Activated CD4-positive, alpha-beta T cell treated with anti-CD3 and anti-CD28 coated beads, Interleukin-2, amount 10 ng/mL, durations not matched to agents 24 days and 14 days (primary cell): ENCODE data around the gene RAPGEF4. TPM values are rescaled to one million over a fixed set of nuclear protein-coding genes. Genes with fewer than 3 reads are reported as not detected.

Experiments used
- DNase-seq: peaks from one replicate; pipeline ENCODE4 v3.0.0; 2022
- H3K27ac Mint-ChIP-seq: one replicate; pipeline ENCODE4 v1.8.0; 2022; ENCODE audit warnings: mild to moderate bottlenecking, mixed read lengths
- H3K27me3 Mint-ChIP-seq: one replicate; pipeline ENCODE4 v1.8.0; 2022; ENCODE audit warnings: mixed read lengths
- H3K36me3 Mint-ChIP-seq: one replicate; pipeline ENCODE4 v1.8.0; 2022; ENCODE audit warnings: low read depth, mild to moderate bottlenecking, mixed read lengths
- H3K4me1 Mint-ChIP-seq: one replicate; pipeline ENCODE4 v1.8.0; 2021; ENCODE audit warnings: mixed read lengths
- H3K4me3 Mint-ChIP-seq: one replicate; pipeline ENCODE4 v1.8.0; 2022; ENCODE audit warnings: mild to moderate bottlenecking, moderate library complexity, mixed read lengths
- H3K9me3 Mint-ChIP-seq: one replicate; pipeline ENCODE4 v1.8.0; 2021; ENCODE audit warnings: mixed read lengths
- intact Hi-C: fragments of 100-400 bp; cut with micrococcal nuclease; formaldehyde crosslinking; loops from one replicate; pipeline ENCODE4 v1.15.1; 2023
- total RNA-seq: library from RNA; stranded (reverse); gene quantifications from 2 replicates; pipeline ENCODE4 v1.2.3, GENCODE V29; 2022

RAPGEF4 gene
- total RNA-seq, 1 donor from 2014 or later = 0.37 TPM

DNA sequence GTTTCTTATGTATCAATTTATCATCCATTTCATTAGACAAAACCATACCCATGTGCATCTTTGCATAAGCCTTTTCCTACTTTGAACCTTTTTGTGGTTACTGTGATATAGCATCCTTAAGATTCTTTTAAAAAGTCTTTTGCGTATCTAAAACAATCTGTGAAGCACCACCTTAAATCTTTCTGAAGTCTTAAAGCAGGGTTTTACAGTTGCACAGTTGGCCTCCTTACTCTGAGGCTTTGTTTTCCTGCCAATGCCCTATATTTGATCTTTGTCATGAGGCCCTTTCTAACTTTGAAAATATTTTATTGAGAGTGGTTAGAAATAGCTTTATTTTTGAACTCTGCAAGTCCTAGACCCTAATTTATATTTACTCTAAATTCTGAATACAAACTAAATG lies 176.6 kb downstream of the RAPGEF4 start:
- H3K4me3 Mint-ChIP-seq = no peak overlapping the region
- no peak for DNase-seq

GRCh38 chr2:172914341-172915008 lies 178.8 kb downstream of the RAPGEF4 start:
- Mint-ChIP-seq H3K4me3 (no peak overlapping the region), H3K9me3 (no peaks in the 10 kb centered on the region), H3K4me1 (no peaks in the 10 kb centered on the region), H3K36me3 (no peaks in the 10 kb centered on the region), H3K27ac (no peak overlapping the region), H3K27me3 (no peaks in the 10 kb centered on the region)
- DNase-seq = no peak
- intact Hi-C loops = no loop called here

More for the DNA sequence above, 176.6 kb downstream of the RAPGEF4 start:
- intact Hi-C loops = no loop called here
- H3K36me3 Mint-ChIP-seq = no peaks in the 10 kb centered on the region
- no peak overlapping the region for H3K27ac Mint-ChIP-seq
- no peaks in the 10 kb centered on the region for H3K27me3 Mint-ChIP-seq
- H3K9me3 Mint-ChIP-seq = no peaks in the 10 kb centered on the region
- no peaks in the 10 kb centered on the region for H3K4me1 Mint-ChIP-seq

DNA sequence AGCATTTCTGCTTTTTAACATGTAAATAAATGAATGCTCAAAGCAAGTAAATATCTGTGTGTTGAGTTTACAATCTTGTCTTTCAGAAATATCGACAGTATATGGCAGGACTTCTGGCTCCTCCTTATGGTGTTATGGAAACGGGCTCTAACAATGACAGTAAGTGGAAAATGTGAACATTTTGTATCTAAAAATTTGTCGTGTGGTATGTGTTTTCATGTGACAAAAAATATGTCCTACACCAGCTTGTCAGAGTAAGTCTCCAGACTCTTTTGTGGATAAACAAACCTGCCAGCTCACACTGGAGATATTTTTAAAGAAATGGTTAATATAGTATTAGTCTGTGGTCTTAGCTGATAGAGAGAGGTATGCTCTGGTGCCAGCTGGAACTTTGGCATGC lies 182.1 kb downstream of the RAPGEF4 start:
- no peaks in the 10 kb centered on the region for H3K36me3 Mint-ChIP-seq
- H3K4me3 Mint-ChIP-seq = no peak overlapping the region
- no peak overlapping the region for H3K27ac Mint-ChIP-seq
- no peaks in the 10 kb centered on the region for H3K27me3 Mint-ChIP-seq
- DNase-seq = no peak
- intact Hi-C loops = no loop called here
- H3K9me3 Mint-ChIP-seq = no peaks in the 10 kb centered on the region
- H3K4me1 Mint-ChIP-seq = no peaks in the 10 kb centered on the region

DNA sequence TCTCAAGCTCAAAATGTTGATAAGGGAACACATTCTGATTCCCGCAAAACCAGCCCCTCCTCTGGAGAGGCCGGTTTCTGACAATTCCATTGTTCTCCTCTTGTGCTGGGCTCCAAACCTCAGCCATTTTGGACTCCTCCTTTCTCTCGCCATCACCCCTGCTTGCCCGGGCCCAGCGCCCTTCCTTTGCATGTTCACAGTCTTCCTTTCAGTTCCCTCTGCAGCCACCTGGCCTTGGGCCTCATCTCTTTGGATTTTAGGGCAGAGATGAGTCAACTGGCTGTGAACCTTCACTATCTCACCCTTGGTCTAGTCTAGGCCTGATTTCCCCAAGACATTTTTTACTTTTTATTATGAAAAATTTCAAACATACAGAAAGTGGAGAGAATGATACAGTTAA lies 184.1 kb downstream of the RAPGEF4 start:
- H3K4me3 Mint-ChIP-seq = no peak overlapping the region
- no peaks in the 10 kb centered on the region for H3K36me3 Mint-ChIP-seq
- H3K27me3 Mint-ChIP-seq = no peaks in the 10 kb centered on the region
- H3K4me1 Mint-ChIP-seq = no peaks in the 10 kb centered on the region
- intact Hi-C loops = no loop called here
- no peak for DNase-seq
- no peaks in the 10 kb centered on the region for H3K9me3 Mint-ChIP-seq
- H3K27ac Mint-ChIP-seq = no peak overlapping the region

GRCh38 chr2:172921532-172922236 lies 186.0 kb downstream of the RAPGEF4 start:
- H3K27ac Mint-ChIP-seq = no peak overlapping the region
- H3K36me3 Mint-ChIP-seq = no peaks in the 10 kb centered on the region
- H3K27me3 Mint-ChIP-seq = no peaks in the 10 kb centered on the region
- intact Hi-C loops = no loop called here
- H3K4me3 Mint-ChIP-seq = no peak overlapping the region
- no peaks in the 10 kb centered on the region for H3K9me3 Mint-ChIP-seq
- no peak for DNase-seq
- peaks cover 2% of the 10 kb centered on the region for H3K4me1 Mint-ChIP-seq

DNA sequence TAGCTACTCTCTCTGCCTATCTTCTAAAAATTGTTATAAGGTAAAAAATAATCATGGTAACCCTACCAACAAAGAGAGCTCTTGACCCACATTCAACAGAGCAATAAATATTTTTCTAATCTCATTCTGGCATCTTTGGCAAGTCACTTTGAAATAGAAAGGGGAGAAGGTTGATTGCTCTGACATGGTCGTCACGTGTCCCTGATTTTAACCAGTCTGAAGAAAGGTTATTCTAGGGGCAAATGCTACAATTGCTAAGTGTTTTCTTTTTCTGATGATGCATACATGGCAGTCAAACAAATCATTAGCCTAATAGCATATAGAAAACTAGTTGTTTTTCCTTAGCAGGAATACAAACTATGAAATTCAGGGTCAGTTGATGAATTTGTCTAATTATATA lies 186.7 kb downstream of the RAPGEF4 start:
- Mint-ChIP-seq H3K9me3 (no peaks in the 10 kb centered on the region), H3K27ac (no peak overlapping the region), H3K4me3 (no peak overlapping the region), H3K36me3 (no peaks in the 10 kb centered on the region), H3K4me1 (peaks cover 2% of the 10 kb centered on the region), H3K27me3 (no peaks in the 10 kb centered on the region)
- DNase-seq = no peak
- intact Hi-C loops = no loop called here

GRCh38 chr2:172922815-172923214 lies 187.2 kb downstream of the RAPGEF4 start:
- H3K27me3 Mint-ChIP-seq = no peaks in the 10 kb centered on the region
- H3K27ac Mint-ChIP-seq = no peak overlapping the region
- H3K4me1 Mint-ChIP-seq = peaks cover 2% of the 10 kb centered on the region
- H3K36me3 Mint-ChIP-seq = no peaks in the 10 kb centered on the region
- H3K9me3 Mint-ChIP-seq = no peaks in the 10 kb centered on the region
- no peak overlapping the region for H3K4me3 Mint-ChIP-seq
- DNase-seq = no peak
- intact Hi-C loops = no loop called here

DNA sequence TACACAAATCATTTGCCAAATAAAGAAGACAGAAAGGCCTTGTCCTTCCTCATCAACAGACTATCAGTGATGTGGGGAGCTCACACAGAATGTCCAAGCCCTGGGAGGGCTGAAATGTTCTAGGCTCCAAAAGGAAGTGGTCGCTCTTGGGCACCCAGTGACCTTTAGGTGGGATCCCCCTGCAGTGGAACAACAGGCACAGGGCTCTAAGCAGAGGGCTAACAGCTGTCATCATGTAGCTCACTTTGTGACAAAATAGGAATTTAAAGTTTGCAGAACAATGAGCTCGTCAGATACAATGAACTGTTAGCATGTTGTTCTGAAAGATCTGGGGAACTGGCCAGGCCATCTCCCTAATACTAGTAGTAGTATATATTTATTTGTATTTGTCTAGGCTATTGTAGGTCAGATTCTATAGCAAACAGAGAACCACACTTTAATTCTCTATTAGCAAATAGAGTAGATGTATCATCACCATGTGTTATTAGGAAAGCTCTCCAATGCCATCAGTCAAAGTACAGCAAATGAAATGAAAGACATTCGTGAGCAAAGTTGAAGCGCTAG lies 188.5 kb downstream of the RAPGEF4 start:
- intact Hi-C loops = no loop called here
- Mint-ChIP-seq H3K27ac (no peak overlapping the region), H3K36me3 (no peaks in the 10 kb centered on the region), H3K4me1 (peaks cover 2% of the 10 kb centered on the region), H3K27me3 (peaks cover 2% of the 10 kb centered on the region), H3K4me3 (no peak overlapping the region), H3K9me3 (no peaks in the 10 kb centered on the region)
- DNase-seq = no peak

DNA sequence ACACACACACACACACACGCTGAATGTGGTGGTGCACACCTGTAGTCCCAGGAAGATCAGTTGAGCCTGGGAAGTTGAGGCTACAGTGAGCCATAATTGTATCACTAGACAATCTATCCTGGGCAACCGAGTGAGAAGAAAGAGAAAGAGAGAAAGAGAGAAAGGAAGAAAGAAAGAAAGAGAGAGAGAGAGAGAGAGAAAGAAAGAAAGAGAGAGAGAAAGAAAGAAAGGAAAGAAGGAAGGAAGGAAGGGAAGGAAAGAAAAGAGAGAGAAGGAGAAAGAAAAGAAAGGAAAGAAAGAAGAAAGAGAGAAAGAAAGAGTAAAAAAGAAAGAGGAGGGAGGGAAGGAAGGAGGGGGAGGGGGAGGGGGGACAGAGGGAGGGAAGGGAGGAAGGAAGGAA lies 190.0 kb downstream of the RAPGEF4 start:
- peaks cover 10% of the 10 kb centered on the region for H3K27me3 Mint-ChIP-seq
- no peaks in the 10 kb centered on the region for H3K36me3 Mint-ChIP-seq

GRCh38 chr2:172926785-172927640 lies 191.4 kb downstream of the RAPGEF4 start:
- intact Hi-C loops = no loop called here
- no peaks in the 10 kb centered on the region for H3K9me3 Mint-ChIP-seq
- no peak overlapping the region for H3K27ac Mint-ChIP-seq
- H3K36me3 Mint-ChIP-seq = no peaks in the 10 kb centered on the region
- H3K27me3 Mint-ChIP-seq = peaks cover 10% of the 10 kb centered on the region
- H3K4me1 Mint-ChIP-seq = peaks cover 7% of the 10 kb centered on the region
- no peak overlapping the region for H3K4me3 Mint-ChIP-seq
- no peak for DNase-seq

More for the DNA sequence above, 190.0 kb downstream of the RAPGEF4 start:
- intact Hi-C loops = no loop called here
- no peaks in the 10 kb centered on the region for H3K9me3 Mint-ChIP-seq
- peaks cover 2% of the 10 kb centered on the region for H3K4me1 Mint-ChIP-seq
- DNase-seq = no peak
- H3K4me3 Mint-ChIP-seq = no peak overlapping the region
- H3K27ac Mint-ChIP-seq = no peak overlapping the region

GRCh38 chr2:172927641-172928357 lies 192.2 kb downstream of the RAPGEF4 start:
- Mint-ChIP-seq H3K4me1 (peaks cover 7% of the 10 kb centered on the region), H3K27me3 (peaks cover 10% of the 10 kb centered on the region), H3K27ac (no peak overlapping the region), H3K4me3 (no peak overlapping the region), H3K9me3 (no peaks in the 10 kb centered on the region), H3K36me3 (no peaks in the 10 kb centered on the region)
- DNase-seq = no peak
- intact Hi-C loops = no loop called here

- peaks cover 10% of the 10 kb centered on the region for H3K27me3 Mint-ChIP-seq
- no peak overlapping the region for H3K27ac Mint-ChIP-seq
- no peaks in the 10 kb centered on the region for H3K36me3 Mint-ChIP-seq
- DNase-seq = no peak
- peaks cover 7% of the 10 kb centered on the region for H3K4me1 Mint-ChIP-seq
- H3K4me3 Mint-ChIP-seq = no peak overlapping the region
- H3K9me3 Mint-ChIP-seq = no peaks in the 10 kb centered on the region
- intact Hi-C loops = no loop called here
These were observed 193.1 kb downstream of the RAPGEF4 start for GRCh38 chr2:172928756-172929155.

DNA sequence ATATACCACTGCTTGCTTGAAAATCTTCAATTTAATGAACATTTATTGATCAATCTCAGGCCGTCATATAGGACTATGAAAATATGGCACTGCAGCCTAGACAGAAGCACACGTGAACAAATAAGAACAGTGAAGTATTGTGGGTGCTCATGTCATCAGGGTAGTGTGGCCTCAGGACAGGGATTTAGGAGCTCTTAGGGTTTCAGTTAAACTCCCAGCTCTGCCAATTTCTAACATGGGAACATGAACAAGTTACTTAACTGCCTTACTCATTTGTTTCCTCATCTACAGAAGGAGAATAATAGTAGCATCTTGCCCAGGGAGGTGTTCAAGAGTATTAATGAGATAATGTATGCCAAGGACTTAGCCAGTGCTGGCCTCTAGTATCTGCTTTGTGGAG lies 194.0 kb downstream of the RAPGEF4 start:
- H3K36me3 Mint-ChIP-seq = no peaks in the 10 kb centered on the region
- H3K27me3 Mint-ChIP-seq = peaks cover 10% of the 10 kb centered on the region
- no peak for DNase-seq
- H3K9me3 Mint-ChIP-seq = no peaks in the 10 kb centered on the region
- H3K27ac Mint-ChIP-seq = no peak overlapping the region
- intact Hi-C loops = no loop called here
- H3K4me1 Mint-ChIP-seq = peaks cover 7% of the 10 kb centered on the region
- no peak overlapping the region for H3K4me3 Mint-ChIP-seq
